Spleen (tissue), 7 donors: Measurements from ENCODE around the gene SGCA.

Experiments used
- CTCF ChIP-seq, 11 experiments: fragments of 200-600 bp in 7 of 11; fragments of 450-650 bp in 4 of 11; sonication (generic) in 4 of 11; IDR thresholded peaks in 8 of 11; conservative IDR thresholded peaks in 3 of 11; 1 replicate in 7 of 11; 2 replicates in 4 of 11; pipeline versions ENCODE4 v1.4.0 to v1.8.0; 2016 to 2021; ENCODE audit warnings: antibody characterized with exemption in 11 of 11, inconsistent platforms in 4 of 11, mild to moderate bottlenecking in 1 of 11
- POLR2A ChIP-seq, 3 donors: fragments of 450-650 bp; IDR thresholded peaks; one replicate each; pipeline ENCODE4 v1.5.1; 2017; ENCODE audit warnings: antibody characterized with exemption in 3 of 3, mild to moderate bottlenecking in 1 of 3
- POLR2AphosphoS5 ChIP-seq, 3 donors: sonication (generic); formaldehyde crosslinking; IDR thresholded peaks; one replicate each; pipeline ENCODE4 v1.5.1; 2017; ENCODE audit warnings: antibody characterized with exemption in 3 of 3
- donor health status: DM: no; HTN: no; CAD: no; lungs with moderate emphysema.
- donor health status: DM: no; HTN: no; CAD: no.
- donor health status: DM: no; HTN: no; CAD: no.

- TF ChIP-seq CTCF (IDR thresholded peaks at IDR 0.05 in 8 of 11, conservative IDR thresholded peaks at IDR 0.05 in 3 of 11) = no peak
- no peak for TF ChIP-seq POLR2A (IDR thresholded peaks at IDR 0.05)
- no peak for TF ChIP-seq POLR2AphosphoS5 (IDR thresholded peaks at IDR 0.05)
Observed at GRCh38 chr17:50165066-50165465, 739 bp upstream of the SGCA start.
